Occipital lobe (tissue), 2 donors: ENCODE data around the gene CEP170B. TPM values are rescaled to one million over a fixed set of nuclear protein-coding genes. Genes with fewer than 3 reads are reported as not detected.

Experiments
- DNase-seq: peaks from one replicate; lab custom pipeline; 2025; lab: John Stamatoyannopoulos, UW
- total RNA-seq: library from RNA; depleted of rRNA; stranded (reverse); fragments of >200 nt; gene quantifications from one replicate; pipeline ENCODE4 v1.2.3, GENCODE V29; 2014

Gene CEP170B
- total RNA-seq, 1 donor from 2014 or later: 22.8 TPM

DNA sequence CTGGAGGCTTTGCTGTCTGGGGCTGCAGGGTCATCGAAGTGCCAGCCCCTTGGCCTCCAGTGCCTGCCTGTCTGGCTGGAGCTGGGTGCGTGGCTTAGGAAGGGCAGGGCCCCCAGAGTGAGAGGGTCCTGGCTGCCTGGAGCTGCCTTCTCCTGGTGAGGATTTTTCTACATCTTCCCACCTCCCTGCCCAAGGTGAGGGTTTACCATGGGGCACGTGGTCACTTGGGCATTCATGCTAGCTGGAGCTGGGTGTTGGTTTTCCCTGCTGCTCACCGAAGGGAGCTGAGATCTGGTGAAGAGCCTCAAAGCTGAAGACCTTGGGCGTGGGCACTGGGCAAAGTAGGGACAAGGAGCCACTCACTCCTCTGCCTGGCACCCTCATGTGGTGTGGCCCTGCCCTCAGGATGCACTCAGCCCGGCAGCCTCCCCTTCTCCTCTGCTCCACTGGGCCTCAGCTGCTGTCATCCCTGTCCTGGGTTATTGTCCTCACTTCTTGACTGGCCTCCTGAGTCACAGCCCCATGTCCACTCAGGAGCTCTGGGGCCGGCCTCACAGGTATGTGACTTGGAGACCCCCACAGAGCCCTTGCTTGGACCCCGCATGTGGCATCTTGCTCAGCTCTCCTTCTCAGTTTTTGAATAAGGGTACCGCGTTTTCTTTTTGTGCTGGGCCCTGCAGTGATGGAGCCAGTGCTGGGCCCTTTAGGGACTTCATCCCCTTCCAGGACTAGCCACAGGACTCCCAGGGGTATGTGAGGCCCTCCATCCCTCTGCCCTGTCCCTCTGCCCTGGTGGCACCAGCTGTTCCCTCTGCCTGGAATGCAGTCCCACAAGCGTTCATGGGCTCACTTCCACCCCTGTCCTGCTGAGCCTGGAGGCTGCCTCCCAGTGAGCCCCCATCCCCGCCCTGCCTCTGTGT is 1.6 kb downstream of the CEP170B start:
- no peak for DNase-seq

DNA sequence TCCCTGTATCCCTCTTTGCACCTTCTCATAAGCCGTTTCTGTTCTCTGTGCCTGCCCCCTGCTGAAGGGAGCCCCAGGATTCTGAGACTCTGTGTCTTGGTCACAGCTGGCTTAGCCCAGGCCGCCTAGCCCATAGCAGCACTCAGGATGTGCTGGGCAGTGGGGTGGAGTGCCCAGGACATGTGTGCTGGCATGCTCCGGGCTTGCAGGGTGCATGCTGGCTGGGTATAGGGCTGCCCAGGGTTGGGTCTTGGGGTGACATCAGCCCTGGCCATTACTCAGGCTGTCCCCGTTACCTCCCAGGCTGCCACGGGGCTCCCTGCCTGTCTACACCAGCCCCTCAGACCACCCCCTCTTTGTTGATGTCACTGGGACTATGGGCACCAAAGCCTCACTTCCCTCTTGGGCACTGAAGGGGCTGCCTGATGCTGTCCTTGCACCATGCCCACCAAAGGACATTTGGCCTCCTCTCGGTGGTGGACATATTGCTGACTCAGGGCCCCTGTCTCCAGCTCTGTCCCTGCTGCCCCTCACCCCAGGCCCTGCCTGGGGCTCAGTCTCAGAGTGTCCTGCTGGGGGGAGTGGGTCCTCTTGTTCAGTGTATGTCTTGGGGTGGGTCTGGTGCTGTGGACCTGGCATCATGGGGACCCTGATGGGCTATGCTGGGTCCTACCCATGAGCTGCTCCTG is 2.4 kb downstream of the CEP170B start:
- DNase-seq: no peak

DNA sequence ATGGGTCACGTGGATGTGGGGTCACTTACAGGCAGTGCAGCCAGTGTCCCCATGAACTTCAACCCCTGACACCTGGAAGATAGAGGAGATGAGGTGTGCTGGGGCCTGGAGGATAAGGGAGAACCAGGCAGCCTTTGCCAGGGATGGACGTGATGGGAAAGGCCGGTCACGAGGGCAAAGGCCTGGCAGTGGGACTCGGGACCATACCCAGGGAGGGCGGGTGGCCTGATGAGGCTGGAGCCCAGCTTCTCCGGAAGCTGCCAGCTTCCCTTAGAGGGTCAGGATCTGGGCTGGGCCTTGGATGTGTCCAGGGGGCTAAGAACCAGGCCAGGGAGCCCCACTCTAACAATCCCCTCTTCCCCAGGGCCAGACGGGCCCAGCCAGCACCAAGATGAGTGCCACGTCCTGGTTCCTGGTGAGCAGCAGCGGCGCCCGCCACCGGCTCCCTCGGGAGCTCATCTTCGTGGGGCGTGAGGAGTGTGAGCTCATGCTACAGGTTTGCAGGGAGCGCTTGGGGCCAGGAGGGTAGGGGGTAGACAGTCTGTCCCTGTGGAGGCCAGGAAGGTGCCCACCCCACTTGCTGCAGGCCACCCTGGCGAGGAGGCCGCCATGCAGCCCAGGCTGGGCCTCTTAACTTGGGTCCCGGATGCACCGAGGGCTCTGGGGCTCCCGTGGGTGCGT is 3.1 kb downstream of the CEP170B start:
- no peak for DNase-seq

DNA sequence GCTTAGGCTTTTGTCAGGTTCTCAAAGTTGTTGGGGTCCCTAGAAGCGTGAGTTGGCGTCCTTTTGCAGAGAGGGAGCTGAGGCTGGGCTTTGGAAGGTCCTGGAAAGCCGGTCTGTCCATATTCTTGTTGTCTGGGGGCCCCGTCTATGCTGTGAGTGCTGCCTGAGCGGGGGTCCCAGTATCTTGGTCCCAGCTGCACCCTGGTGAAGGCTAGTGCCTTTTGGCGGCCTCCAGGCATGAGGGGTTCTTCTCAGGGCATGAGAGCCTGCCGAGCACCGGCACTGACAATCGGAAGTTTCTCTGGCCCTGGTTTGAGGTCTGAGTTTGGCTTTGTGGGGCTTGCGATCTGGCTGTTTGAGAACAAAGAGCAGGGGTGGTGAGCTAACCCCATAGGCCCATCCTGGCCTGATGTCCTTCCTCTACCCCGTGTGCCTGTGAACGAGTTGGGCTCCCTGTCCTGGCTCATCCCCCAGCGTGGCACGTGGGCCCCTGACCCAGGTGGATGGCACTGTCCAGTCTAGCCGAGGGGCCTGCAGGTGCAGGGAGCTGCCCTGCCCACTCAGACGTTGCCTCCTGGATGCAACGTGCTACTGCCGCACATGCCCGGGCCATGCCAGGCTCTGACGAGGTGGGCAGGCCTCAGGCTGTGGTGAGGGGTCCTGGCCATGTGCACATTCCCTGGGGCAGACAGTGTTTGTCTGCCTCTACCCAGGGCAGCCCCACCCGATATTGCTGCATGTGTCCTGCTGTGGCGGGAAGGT is 3.9 kb downstream of the CEP170B start:
- DNase-seq: no peak

DNA sequence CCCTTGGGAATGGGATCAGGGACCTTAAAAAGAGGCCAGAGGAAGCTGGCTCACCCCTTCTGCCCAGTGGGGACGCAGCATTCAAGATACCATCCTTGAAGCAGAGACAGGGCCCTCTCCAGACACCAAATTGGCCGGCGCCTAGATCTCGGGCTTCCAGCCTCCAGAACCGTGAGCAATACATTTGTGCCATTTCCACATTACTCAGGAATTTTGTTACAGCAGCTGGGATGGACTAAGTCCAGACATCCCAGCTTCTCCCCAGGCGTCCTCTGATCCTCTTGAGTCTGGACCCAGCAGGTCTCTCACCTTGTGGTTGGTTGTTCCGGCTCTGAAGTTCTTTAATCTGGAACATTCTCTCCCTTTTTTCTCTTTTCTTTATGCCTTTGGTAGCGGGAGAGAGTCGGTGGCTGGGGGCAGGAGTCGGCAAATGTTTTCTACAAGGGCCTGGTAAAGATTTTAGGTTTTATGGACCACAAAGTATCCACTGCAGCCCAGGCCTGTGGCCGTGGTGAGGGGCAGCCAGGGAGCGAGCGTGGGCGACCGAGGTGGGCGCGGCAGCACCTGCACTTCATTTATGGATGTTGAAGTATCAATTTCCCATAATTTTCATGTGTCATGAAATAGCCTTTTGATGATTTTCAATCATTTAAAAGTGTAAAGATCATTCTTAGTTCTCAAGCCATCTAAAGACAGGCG is 4.8 kb downstream of the CEP170B start:
- DNase-seq: no peak

DNA sequence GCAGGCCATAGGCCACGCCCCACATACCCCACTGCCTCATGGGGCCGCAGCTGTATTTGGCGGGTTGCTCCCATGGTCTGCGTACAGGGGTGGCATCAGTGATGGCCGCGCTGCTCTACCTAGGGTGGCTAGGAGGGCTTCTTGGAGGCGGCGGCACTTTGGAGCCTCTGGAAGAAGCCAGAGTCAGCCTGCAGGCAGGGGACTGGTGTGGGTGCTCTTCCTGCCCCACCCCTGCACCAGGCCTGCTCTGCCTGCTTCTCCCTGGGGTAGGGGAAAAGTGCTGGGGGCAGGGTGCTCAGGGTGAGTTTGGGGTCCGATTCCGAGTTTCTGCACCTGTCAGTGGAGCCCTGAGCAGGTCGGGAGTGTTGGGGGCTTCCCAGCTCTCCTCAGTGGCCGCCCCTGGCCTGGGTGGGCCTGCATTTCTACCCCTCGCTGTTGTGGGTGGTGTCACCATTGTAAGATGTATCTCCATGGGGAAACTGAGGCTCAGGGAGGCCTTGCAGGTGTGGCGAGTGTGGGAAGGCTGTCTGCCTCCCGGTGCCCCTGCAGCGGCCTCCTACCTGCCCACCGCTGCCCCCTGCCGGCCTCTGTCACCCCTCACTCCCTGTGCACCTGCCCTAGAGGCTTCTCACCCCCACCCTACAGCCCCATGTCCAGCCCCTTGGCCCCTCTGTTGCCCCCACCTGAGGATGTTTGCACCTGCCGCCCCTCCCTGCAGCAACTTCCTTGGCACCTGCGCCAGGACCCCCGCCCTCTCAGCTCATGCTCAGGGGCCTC is 5.5 kb downstream of the CEP170B start:
- no peak for DNase-seq

DNA sequence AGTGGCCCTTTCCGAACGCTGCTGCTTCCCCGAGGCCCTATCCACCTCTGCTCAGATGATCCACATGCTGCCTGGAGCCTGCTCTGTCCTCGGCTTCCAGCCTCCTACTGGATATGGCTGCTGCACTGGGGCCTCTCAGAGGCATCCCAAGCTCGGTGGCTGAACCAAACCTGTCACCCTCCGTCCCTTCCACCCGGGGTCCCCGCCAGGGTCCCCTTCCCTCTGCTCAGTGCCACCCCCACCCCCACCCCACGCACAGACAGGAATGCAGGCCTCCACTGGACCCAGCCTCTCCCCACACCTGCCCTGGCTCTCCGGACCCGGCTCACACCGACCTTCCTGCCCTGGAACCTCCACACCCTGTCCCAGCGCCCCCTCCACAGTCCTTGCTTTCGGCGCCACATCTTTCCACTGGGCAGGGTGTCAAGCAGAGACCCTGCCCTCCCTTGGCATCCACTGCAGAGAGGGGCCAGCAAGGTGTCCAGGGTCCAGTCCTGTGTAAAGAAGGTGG is 6.1 kb downstream of the CEP170B start:
- DNase-seq: no peak

DNA sequence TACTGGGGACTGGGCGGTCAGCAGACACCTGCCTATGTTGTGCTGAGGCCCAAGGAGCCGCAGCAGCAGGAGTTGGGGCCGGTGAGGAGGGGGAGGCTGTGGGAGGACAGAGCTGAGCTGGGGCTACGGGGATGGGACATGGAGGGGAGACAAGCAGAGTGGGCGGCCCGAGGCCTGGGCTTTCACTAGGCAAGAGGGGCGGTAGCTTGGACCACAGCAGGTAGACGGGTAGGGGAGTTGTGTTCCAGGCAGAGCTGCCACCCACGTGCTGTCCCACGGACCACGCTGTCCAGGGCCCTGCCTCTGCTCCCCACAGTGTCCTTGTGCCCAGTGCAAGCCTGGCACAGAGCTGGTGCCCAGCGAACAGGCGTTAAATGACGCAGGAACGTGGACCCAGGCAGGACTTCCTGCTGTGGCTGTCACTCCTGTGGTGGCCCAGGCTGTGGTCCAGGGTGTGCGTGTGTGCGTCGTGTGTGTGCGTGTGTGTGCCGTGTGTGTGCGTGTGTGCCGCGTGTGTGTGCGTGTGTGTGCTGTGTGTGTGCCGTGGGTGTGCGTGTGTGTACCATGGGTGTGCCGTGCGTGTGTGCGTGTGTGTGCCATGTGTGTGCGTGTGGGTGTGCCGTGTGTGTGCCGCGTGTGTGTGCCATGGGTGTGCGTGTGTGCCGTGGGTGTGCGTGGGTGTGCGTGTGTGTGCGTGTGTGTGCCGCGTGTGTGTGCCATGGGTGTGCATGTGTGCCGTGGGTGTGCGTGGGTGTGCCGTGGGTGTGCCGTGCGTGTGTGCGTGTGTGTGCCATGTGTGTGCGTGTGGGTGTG is 6.8 kb downstream of the CEP170B start:
- DNase-seq: no peak

DNA sequence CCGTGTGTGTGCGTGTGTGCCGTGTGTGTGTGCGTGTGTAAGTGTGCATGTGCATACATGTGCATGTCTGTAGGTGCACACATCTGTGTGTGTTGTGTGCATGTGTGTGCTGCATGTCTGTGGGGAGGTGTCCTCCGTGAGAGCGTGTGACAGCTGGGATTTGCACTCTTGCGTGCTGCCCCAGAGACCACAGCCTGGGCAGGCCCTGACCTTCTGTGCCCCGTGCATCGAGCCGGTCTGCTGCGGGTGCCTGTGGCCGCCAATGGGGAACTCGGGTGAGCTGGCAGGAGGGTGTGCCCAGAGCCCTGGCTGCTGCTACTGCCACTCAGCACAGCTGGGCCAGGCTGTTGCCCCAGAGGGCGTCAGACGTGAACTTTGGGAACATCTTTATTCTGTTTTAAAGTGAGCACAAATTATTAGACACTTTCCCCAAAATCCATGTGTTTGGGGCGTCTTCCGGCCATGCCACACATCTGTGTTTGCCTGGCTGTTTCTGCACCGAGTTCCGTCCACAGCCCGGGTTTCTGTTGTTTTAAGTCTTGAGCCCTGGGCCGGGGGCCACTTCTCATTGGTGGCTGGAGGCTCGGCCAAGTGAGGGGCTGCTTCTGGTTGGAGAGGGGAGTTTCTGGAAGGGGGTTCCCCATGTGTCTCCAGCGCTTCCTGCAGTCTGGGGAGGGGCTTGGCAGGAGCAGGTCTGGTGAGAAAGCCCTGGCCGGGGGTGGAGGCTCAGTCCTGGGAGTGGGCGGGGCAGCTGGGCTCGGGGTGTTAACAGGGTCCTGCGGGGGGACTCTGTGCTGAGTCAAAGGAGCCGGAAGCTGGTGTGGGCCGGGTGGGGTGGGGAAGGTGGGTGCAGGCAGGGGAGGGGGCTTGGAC is 7.6 kb downstream of the CEP170B start:
- no peak for DNase-seq

DNA sequence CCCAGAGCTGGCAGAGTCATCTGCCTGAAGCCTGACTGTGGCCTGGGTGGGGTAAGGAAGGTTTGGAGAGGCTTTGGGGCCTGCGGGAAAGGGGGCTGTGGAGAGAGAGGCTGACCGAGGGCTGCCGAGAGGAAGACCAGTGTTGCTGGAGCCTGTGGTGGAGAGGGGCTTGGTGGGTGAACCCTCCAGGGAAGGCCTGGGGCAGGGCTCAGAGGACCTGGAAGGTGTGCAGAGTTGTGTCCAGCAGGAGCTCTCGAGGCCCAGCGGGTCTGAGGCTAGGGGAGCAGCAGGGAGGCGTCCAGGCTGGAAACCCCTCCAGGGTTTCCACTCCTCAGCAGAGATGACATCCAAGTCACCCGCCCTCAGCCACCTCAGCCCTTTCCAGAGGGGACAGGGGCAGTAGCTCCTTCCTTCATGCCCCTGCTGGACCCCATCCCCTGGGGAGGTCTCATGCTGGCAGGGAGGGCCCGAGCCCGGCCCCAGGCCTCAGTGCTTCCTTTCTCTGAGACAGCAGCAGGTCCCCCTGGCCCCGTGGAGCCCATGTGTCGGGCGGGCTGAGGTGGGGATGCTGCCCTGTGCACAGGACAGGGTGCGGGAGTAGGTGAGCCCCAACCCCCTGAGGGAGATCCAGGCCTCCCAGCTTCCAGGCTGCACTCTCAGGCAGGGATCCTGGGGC is 8.4 kb downstream of the CEP170B start:
- DNase-seq: no peak

DNA sequence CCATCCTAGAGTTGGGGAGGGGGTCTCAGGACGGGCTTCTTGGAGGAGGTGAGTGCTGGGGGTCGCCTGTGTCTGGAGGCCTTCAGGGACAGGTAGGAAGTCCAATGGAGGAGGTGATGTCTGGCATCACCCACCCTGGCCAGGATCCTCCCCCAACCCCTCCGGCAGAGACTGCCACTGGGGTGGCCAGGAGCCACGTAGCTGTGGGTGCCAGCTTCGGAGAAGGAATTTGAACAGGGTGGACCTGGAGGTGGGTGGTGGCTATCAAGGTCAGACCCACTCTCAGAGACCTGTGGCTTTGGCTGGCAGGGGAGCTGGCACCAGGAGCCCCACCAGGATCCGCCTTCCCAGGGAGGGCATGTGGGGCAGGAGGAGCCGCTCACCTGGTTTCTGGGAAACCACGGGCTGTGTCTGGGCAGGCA is 9.1 kb downstream of the CEP170B start:
- DNase-seq: no peak

DNA sequence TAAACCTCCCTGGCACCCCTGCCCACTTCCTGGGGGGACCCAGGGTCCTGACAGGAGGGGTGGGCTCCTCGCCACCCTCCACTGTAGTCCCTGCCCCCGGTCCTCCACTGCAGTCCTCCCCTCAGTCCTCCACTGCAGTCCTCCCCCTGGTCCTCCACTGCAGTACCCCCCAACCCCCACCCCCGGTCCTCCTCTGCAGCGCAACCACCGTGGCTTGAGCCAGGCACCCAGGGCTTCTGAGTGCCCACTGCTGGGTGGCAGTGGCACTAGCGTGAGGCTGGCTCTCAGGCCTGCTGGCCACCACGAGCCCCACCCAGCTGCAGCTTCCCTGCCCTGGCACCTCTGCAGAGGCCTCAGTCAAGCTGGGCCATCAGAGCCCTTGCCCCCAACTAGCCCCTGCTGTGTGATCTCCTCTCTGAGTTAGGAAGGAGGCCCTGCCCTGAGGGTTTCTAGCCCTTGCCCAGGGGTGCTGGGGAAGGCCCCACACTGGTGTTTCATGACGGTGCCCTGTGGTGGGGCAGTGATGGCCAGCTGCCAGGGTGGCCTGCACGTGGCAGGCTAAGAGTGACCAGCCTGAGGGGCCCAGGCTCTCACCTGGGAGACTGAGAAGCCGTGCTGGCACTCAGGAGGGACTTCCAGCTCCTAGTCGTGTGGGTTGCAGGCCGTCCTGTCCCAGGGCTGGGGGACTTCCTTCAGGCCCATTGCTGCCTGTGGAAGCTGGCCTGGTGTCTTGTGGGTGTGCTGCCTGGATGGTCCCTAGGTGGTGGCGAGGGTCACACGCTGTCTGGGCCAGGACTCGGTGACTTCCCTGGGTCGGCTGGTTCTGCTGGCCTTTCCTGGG is 9.7 kb downstream of the CEP170B start:
- DNase-seq: no peak

DNA sequence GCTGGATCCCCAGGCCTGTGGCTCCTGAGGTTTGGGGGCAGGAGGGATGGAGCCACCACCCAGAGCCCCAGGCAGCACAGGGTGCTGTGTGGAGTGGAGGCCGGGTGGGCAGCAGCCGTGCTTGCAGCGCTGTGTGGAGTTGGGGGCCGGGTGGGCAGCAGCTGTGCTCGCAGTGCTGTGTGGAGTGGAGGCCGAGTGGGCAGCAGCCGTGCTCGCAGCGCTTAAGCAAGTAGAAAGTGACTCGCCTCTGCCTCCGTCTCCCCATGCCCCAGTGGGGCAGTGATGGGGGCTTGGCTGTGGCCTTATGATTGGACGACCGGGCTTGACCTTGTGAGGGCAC is 10.3 kb downstream of the CEP170B start:
- DNase-seq: no peak

DNA sequence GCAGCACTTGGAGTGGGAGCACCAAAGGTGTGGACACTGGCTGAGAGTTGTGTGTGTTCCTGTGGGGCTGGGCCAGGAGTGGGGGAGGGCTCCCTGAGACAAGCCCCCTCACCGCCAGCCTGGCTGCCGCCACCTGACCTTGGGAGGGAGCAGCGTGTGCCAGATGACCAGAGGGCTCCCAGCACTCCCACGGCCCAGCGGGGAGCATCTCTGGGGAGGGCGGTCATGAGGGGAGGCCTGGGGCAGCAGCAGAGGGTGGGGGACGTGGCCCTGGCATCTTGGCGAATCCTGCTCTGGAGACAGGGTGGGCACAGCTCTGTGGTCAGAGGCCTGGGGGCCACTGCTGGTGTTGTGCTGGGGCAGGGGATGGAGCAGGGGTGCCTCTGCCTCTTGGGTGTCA is 10.7 kb downstream of the CEP170B start:
- no peak for DNase-seq

DNA sequence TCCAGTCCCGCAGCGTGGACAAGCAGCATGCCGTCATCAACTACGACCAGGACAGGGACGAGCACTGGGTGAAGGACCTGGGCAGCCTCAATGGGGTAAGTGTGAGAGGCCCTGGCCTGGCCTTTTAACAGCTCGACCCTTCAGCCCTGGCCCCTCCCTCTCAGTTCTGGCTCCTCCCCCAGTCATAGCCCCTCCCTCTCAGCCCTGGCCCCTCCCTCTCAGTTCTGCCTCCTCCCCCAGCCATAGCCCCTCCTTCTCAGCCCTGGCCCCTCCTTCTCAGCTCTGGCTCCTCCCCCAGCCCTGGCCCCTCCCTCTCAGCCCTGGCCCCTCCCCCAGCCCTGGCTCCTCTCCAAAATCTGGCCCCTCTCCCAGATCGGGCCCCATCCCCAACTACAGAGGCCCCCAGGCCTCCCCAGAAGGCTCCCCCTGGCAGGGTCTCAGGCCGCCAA is 11.2 kb downstream of the CEP170B start:
- DNase-seq: no peak

DNA sequence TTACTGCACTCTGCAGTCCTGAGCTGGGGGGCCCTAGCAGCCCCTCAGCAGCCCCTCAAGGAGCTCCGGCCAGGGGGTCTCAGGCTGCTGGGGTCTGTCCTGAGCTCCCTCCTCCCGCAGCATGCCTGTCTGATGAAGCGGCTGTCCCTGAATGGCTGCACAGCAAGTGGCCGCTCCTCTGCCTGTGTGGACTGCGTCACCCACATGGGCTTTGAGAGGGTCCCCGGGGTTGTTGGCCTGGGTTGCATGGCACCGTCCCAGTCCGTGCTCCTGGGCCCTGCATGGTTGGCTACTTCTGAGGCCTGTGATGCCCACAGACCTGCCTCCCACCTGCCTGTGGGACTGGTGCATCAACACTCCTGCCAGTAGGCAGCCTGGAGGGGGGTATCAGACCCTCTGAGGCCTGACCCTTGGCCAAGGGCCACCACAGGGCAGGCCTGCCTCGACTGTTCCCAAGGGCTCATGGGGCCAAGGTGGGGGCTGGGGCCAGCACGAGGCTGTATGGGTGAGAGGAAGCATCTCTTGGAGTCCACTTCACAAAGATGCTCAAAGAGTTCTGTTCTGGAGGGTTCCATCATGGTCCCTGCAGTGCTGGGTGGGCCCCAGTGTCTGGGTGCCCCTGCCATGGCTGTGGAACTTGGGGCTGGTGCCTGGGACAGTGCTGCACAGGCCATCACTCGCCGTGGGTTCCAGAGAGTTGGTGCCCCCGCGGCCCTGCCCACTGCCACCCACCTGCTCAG is 12.2 kb downstream of the CEP170B start:
- no peak for DNase-seq
